HepG2 (cell line): ENCODE results near the gene MAT2A. TPM values are rescaled to one million over a fixed set of nuclear protein-coding genes. Genes with fewer than 3 reads are reported as not detected.

Experiments
- ATAC-seq: fragments of 200-7000 bp; cut with Tn5 transposase; 3 replicates; pipeline ENCODE4 v1.9.1; 2020; ENCODE audit warnings: mild to moderate bottlenecking, moderate library complexity
- BruUV-seq: library from RNA; stranded (reverse); fragments of 400-500 nt; replicated peaks from 2 replicates; lab custom pipeline; 2021; lab: Mats Ljungman, UMichigan
- CTCF ChIA-PET: fragments of 300-600 bp; formaldehyde crosslinking; extraction: SDS; loops from one replicate; lab custom pipeline; 2021; ENCODE audit warnings: low total read pairs, inconsistent platforms, low intra/inter-chr PET ratio; lab: Yijun Ruan, JAX
- POLR2A ChIA-PET: fragments of 350-600 bp; sonication (Branson Sonifier 250); formaldehyde crosslinking; loops from one replicate; lab custom pipeline; 2020; ENCODE audit warnings: antibody characterized with exemption, inconsistent platforms; lab: Yijun Ruan, JAX
- DNase-seq: peaks from one replicate; pipeline ENCODE4 v3.0.0-alpha.2; 2015; ENCODE audit warnings: low spot score
- FAIRE-seq: peaks from 3 replicates; lab custom pipeline; 2011; peaks lifted over from hg19 to GRCh38; lab: Jason Lieb, UNC
- H2AFZ ChIP-seq: one replicate; pipeline ENCODE4 v1.6.1; 2011; ENCODE audit warnings: low read length, inconsistent platforms
- H3K27ac ChIP-seq: fragments of 300-600 bp; 3 replicates; pipeline ENCODE4 v1.8.0; 2011; ENCODE audit warnings: mixed run types, mild to moderate bottlenecking, mixed read lengths, low read length, inconsistent platforms; ENCODE audit not compliant: insufficient read depth; ENCODE audit errors: extremely low read length
- H3K27me3 ChIP-seq, 2 experiments: fragments of 200-600 bp in 1 of 2; 2 replicates in 1 of 2; 3 replicates in 1 of 2; pipeline versions ENCODE4 v1.6.0 to v1.8.0; 2011; ENCODE audit warnings: low read length in 2 of 2, mild to moderate bottlenecking in 2 of 2, moderate library complexity in 2 of 2, inconsistent platforms in 1 of 2; ENCODE audit not compliant: insufficient read depth in 2 of 2, control insufficient read depth in 1 of 2
- H3K36me3 ChIP-seq, 2 experiments: fragments of 200-600 bp in 1 of 2; replicated peaks in 1 of 2; 2 replicates in 1 of 2; 3 replicates in 1 of 2; pipeline versions ENCODE4 v1.5.1 to v1.8.0; 2011; ENCODE audit warnings: low read length in 2 of 2, inconsistent platforms in 1 of 2; ENCODE audit not compliant: insufficient read depth in 2 of 2, control insufficient read depth in 1 of 2
- H3K4me1 ChIP-seq: 2 replicates; pipeline ENCODE4 v1.5.1; 2012; ENCODE audit warnings: low read length, inconsistent platforms; ENCODE audit not compliant: insufficient read depth
- H3K4me2 ChIP-seq: 2 replicates; pipeline ENCODE4 v1.6.0; 2011; ENCODE audit warnings: low read depth, low read length, inconsistent platforms
- H3K4me3 ChIP-seq, 3 experiments: fragments of 200-600 bp in 1 of 3; sonication (generic), shearing (Covaris generic) in 1 of 3; replicated peaks in 1 of 3; 2 replicates each; pipeline ENCODE4 v1.5.1; 2011 to 2016; ENCODE audit warnings: low read length in 3 of 3, inconsistent platforms in 2 of 3, low read depth in 2 of 3, mild to moderate bottlenecking in 2 of 3, control low read depth in 1 of 3, mixed read lengths in 1 of 3; ENCODE audit not compliant: insufficient read depth in 1 of 3
- H3K79me2 ChIP-seq: one replicate; pipeline ENCODE4 v1.6.1; 2011; ENCODE audit warnings: low read length, inconsistent platforms; ENCODE audit not compliant: insufficient read depth
- H3K9ac ChIP-seq: 2 replicates; pipeline ENCODE4 v1.6.0; 2011; ENCODE audit warnings: mild to moderate bottlenecking, low read depth, low read length, inconsistent platforms; ENCODE audit not compliant: insufficient read depth
- H3K9me3 ChIP-seq: 2 replicates; pipeline ENCODE4 v1.5.1; 2012; ENCODE audit warnings: mild to moderate bottlenecking, low read length
- H4K20me1 ChIP-seq: 2 replicates; pipeline ENCODE4 v1.6.0; 2011; ENCODE audit warnings: inconsistent platforms, mild to moderate bottlenecking, low read length, moderate library complexity; ENCODE audit not compliant: insufficient read depth
- NBN ChIP-seq: fragments of 450-650 bp; conservative IDR thresholded peaks from 2 replicates; pipeline ENCODE4 v1.6.1; 2017
- NR2F1 ChIP-seq, 2 experiments: fragments of 450-650 bp in 1 of 2; formaldehyde crosslinking in 1 of 2; IDR thresholded peaks; 2 replicates each; pipeline versions ENCODE4 v1.5.0 to v1.6.1; 2016 to 2020; ENCODE audit warnings: mild to moderate bottlenecking in 1 of 2, missing compliant biosample characterization in 1 of 2, missing genetic modification reagents in 1 of 2, moderate library complexity in 1 of 2
- PLSCR1 ChIP-seq: sonication (generic); formaldehyde crosslinking; IDR thresholded peaks from 2 replicates; pipeline ENCODE4 v1.5.0; 2020; ENCODE audit warnings: missing genetic modification reagents, mild to moderate bottlenecking, borderline replicate concordance
- SP2 ChIP-seq: sonication (generic); formaldehyde crosslinking; IDR thresholded peaks from 2 replicates; pipeline ENCODE4 v1.5.1; 2020; ENCODE audit warnings: mild to moderate bottlenecking, missing genetic modification reagents
- ZBTB20 ChIP-seq: sonication (generic); formaldehyde crosslinking; IDR thresholded peaks from 2 replicates; pipeline ENCODE4 v1.8.1; 2023; ENCODE audit warnings: missing genetic modification reagents, low read depth, mild to moderate bottlenecking, borderline replicate concordance
- ZFP41 ChIP-seq: sonication (generic); formaldehyde crosslinking; IDR thresholded peaks from 2 replicates; pipeline ENCODE4 v1.4.0; 2020; ENCODE audit warnings: mild to moderate bottlenecking, missing genetic modification reagents, borderline replicate concordance
- WGBS: methylation state at CpG from one replicate; pipeline ENCODE4 v1.1.6; 2017; ENCODE audit warnings: low lambda C conversion rate; 5-methylcytosine and 5-hydroxymethylcytosine counted together
- in situ Hi-C: cut with HindIII; loops from 2 replicates; pipeline ENCODE4 v1.10.0; 2017; ENCODE audit warnings: low pct_unique_long_range_greater_than_20kb; ENCODE audit not compliant: extremely low pct_ligation_motif_present
- intact Hi-C: fragments of 100-400 bp; cut with micrococcal nuclease; formaldehyde crosslinking; loops from one replicate; pipeline ENCODE4 v1.10.0; 2022; ENCODE audit not compliant: unreplicated experiment
- polyA plus RNA-seq, 8 experiments: library from polyadenylated mRNA; depleted of rRNA in 3 of 8; stranded (reverse) in 7 of 8; unstranded in 1 of 8; fragments of >200 nt; fragmentation: Illumina TruSeq in 4 of 8; extraction: Trizol in 4 of 8; gene quantifications; 2 replicates each; pipeline versions ENCODE4 v1.2.1 to v1.2.3, GENCODE V29; 2011 to 2016; ENCODE audit warnings: low read depth in 4 of 8, missing spikeins in 1 of 8, mixed read lengths in 1 of 8; ENCODE audit not compliant: insufficient read depth in 1 of 8
- total RNA-seq, 5 experiments: library from RNA; depleted of rRNA; stranded (reverse); fragments of >200 nt; fragmentation: Illumina TruSeq; extraction: Trizol; gene quantifications; 2 replicates each; pipeline ENCODE4 v1.2.3, GENCODE V29; 2016; ENCODE audit warnings: low read depth in 1 of 5
- TF ChIP-seq, protein P1 (sequence below): sonication (generic); formaldehyde crosslinking; IDR thresholded peaks from 2 replicates; pipeline ENCODE4 v1.4.0; 2020; ENCODE audit warnings: mild to moderate bottlenecking, missing genetic modification reagents, borderline replicate concordance

Gene MAT2A
- total and polyA plus RNA-seq, 2 of the 13 experiments (the other 11 are each of a cell fraction or from before 2014, with no cell fraction given) = 155 to 331 TPM

- CTCF ChIA-PET = no interaction called here
- TF ChIP-seq, protein P1, sequence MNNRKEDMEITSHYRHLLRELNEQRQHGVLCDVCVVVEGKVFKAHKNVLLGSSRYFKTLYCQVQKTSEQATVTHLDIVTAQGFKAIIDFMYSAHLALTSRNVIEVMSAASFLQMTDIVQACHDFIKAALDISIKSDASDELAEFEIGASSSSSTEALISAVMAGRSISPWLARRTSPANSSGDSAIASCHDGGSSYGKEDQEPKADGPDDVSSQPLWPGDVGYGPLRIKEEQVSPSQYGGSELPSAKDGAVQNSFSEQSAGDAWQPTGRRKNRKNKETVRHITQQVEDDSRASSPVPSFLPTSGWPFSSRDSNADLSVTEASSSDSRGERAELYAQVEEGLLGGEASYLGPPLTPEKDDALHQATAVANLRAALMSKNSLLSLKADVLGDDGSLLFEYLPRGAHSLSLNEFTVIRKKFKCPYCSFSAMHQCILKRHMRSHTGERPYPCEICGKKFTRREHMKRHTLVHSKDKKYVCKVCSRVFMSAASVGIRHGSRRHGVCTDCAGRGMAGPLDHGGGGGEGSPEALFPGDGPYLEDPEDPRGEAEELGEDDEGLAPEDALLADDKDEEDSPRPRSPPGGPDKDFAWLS = no peak
- TF ChIP-seq NBN = no peak
- TF ChIP-seq PLSCR1 (CRISPR knock-in tag) = no peak
- TF ChIP-seq SP2 (CRISPR knock-in tag) = no peak
- no peak for TF ChIP-seq ZBTB20 (CRISPR knock-in tag)
- TF ChIP-seq NR2F1 (CRISPR knock-in tag; IDR thresholded peaks at IDR 0.05) = no peak
- TF ChIP-seq ZFP41 = no peak
These were observed 40.9 kb upstream of the MAT2A start for GRCh38 chr2:85497944-85498630.

More at GRCh38 chr2:85497944-85498630, 40.9 kb upstream of the MAT2A start:
- no peak overlapping the region for H3K27ac ChIP-seq
- H3K79me2 ChIP-seq = no peaks in the 10 kb centered on the region
- 39% methylated on average over 4 of the region's 4 CpGs for WGBS
- BruUV-seq = no TSS peak
- no peaks in the 10 kb centered on the region for H3K27me3 ChIP-seq
- H3K4me2 ChIP-seq = no peak overlapping the region
- H3K36me3 ChIP-seq = no peaks in the 10 kb centered on the region
- peaks cover 61% of the 10 kb centered on the region for H3K4me1 ChIP-seq
- ATAC-seq (no peak), FAIRE-seq (no peak), DNase-seq (no peak)
- in situ Hi-C loops = no loop called here
- no peak overlapping the region for H3K9ac ChIP-seq
- no peaks in the 10 kb centered on the region for H3K9me3 ChIP-seq
- no peak overlapping the region for H2AFZ ChIP-seq
- POLR2A ChIA-PET = interaction anchor here (3.4 kb wide), 1 partner anchor 41 kb away, joined by 28 read pairs; the partner anchor contains the start of gene MAT2A
- H4K20me1 ChIP-seq = no peaks in the 10 kb centered on the region
- intact Hi-C loops = no loop called here
- no peak overlapping the region for H3K4me3 ChIP-seq
